Lung (tissue), 12 donors: ENCODE data around the gene UBN2. TPM values are rescaled to one million over a fixed set of nuclear protein-coding genes. Genes with fewer than 3 reads are reported as not detected.
"Not testable (repeated sequence)": the region's sequence is repeated elsewhere in the genome, so short reads cannot be mapped to it uniquely, and the experiment has no call there.

Experiments
- ATAC-seq: fragments of 200-7000 bp; cut with Tn5 transposase; one replicate; pipeline ENCODE4 v1.9.1; 2020; ENCODE audit warnings: moderate number of reproducible peaks; ENCODE audit not compliant: insufficient read depth, low FRiP score
- DNase-seq, 3 donors: peaks; one replicate each; pipeline ENCODE4 v3.0.0-alpha.2; 2013 to 2017
- H3K27ac ChIP-seq, 2 donors: one replicate each; pipeline ENCODE4 v1.5.1; 2013; ENCODE audit warnings: mild to moderate bottlenecking in 2 of 2, moderate library complexity in 2 of 2, control low read depth in 1 of 2, inconsistent platforms in 1 of 2, low read depth in 1 of 2, low read length in 1 of 2
- H3K27me3 ChIP-seq, 3 donors: one replicate each; pipeline ENCODE4 v1.5.1; 2013; ENCODE audit warnings: low read length in 2 of 3; ENCODE audit not compliant: control insufficient read depth in 3 of 3, insufficient read depth in 3 of 3
- H3K36me3 ChIP-seq, 4 donors: one replicate each; pipeline ENCODE4 v1.5.1; 2013; ENCODE audit warnings: low read length in 4 of 4, mild to moderate bottlenecking in 1 of 4, moderate library complexity in 1 of 4; ENCODE audit not compliant: control insufficient read depth in 4 of 4, insufficient read depth in 4 of 4
- H3K4me1 ChIP-seq, 5 donors: one replicate each; pipeline ENCODE4 v1.5.1; 2013; ENCODE audit warnings: low read length in 5 of 5, mild to moderate bottlenecking in 2 of 5, moderate library complexity in 1 of 5; ENCODE audit not compliant: control insufficient read depth in 5 of 5, insufficient read depth in 5 of 5
- H3K4me3 ChIP-seq: one replicate; pipeline ENCODE4 v1.5.1; 2013; ENCODE audit warnings: mild to moderate bottlenecking, control low read depth, moderate library complexity
- H3K9ac ChIP-seq, 2 donors: one replicate each; pipeline ENCODE4 v1.5.1; 2013; ENCODE audit warnings: low read length in 2 of 2, control low read depth in 1 of 2; ENCODE audit not compliant: insufficient read depth in 1 of 2
- H3K9me3 ChIP-seq, 4 donors: one replicate each; pipeline ENCODE4 v1.5.1; 2013; ENCODE audit warnings: low read length in 3 of 4, mild to moderate bottlenecking in 1 of 4, moderate library complexity in 1 of 4; ENCODE audit not compliant: control insufficient read depth in 4 of 4, insufficient read depth in 3 of 4
- CTCF ChIP-seq: IDR thresholded peaks from 2 replicates; pipeline ENCODE4 v1.5.1; 2012; ENCODE audit warnings: mild to moderate bottlenecking; ENCODE audit errors: control extremely low read depth, extremely low read depth
- WGBS, 2 donors: extraction: QIAGEN DNeasy Blood & Tissue Kit; methylation state at CpG; one replicate each; pipeline ENCODE4 v1.1.7; 2013; 5-methylcytosine and 5-hydroxymethylcytosine counted together
- polyA plus RNA-seq, 2 donors: library from polyadenylated mRNA; stranded (reverse); fragments of 200-250 nt; gene quantifications; one replicate each; pipeline ENCODE4 v1.2.1, GENCODE V29; 2013
- total RNA-seq, 2 donors: library from RNA; depleted of rRNA in 1 of 2; stranded (reverse); fragments of >200 nt in 1 of 2; gene quantifications; one replicate each; pipeline ENCODE4 v1.2.1, GENCODE V29; 2014 to 2021
- donor health status: control.
- donor health status: control.
- donor health status: Bipolar disorder and iron deficiency.
- donor health status: healthy.
- donor health status: DM: yes; HTN: yes; CAD: no.

Gene UBN2
- total and polyA plus RNA-seq, 4 donors: 1.7 to 29.8 (median 9.2) TPM

GRCh38 chr7:139212133-139212532 is 18.9 kb upstream of the UBN2 start:
- H3K9me3 ChIP-seq: peaks cover 0 to 2% (median 0%) of the 10 kb centered on the region in 4 donors
- no peak for TF ChIP-seq CTCF
- no peak for DNase-seq
- no peak overlapping the region for H3K4me3 ChIP-seq
- no peaks in the 10 kb centered on the region for H3K27me3 ChIP-seq
- H3K9ac ChIP-seq: no peak overlapping the region
- H3K4me1 ChIP-seq: no peaks in the 10 kb centered on the region
- H3K36me3 ChIP-seq: no peaks in the 10 kb centered on the region
- no peak for ATAC-seq
- WGBS, 2 donors: 93 to 100% methylated on average over 2 of the region's 2 CpGs
- H3K27ac ChIP-seq: no peak overlapping the region

- not testable (repeated sequence) for H3K4me1 ChIP-seq, H3K27ac ChIP-seq, H3K36me3 ChIP-seq, ATAC-seq, H3K27me3 ChIP-seq, DNase-seq, H3K9me3 ChIP-seq, H3K4me3 ChIP-seq, H3K9ac ChIP-seq
- WGBS, 2 donors: 81 to 94% methylated on average over 6 of the region's 6 CpGs
These were observed 17.5 kb upstream of the UBN2 start for GRCh38 chr7:139213489-139213888.

GRCh38 chr7:139218173-139218572 is 12.9 kb upstream of the UBN2 start:
- Histone ChIP-seq H3K9me3 (no peaks in the 10 kb centered on the region), H3K27ac (no peak overlapping the region), H3K4me3 (no peak overlapping the region), H3K4me1 (no peaks in the 10 kb centered on the region), H3K36me3 (no peaks in the 10 kb centered on the region), H3K27me3 (no peaks in the 10 kb centered on the region), H3K9ac (no peak overlapping the region)
- ATAC-seq (no peak), DNase-seq (no peak)
- no peak for TF ChIP-seq CTCF
- WGBS, 2 donors: 59 to 90% methylated on average over 1 of the region's 1 CpG

- 93 to 94% methylated on average over 2 of the region's 2 CpGs for WGBS, 2 donors
- H3K9ac ChIP-seq: no peak overlapping the region
- no peak overlapping the region for H3K4me3 ChIP-seq
- H3K4me1 ChIP-seq: no peaks in the 10 kb centered on the region
- no peak for DNase-seq
- no peaks in the 10 kb centered on the region for H3K27me3 ChIP-seq
- no peak overlapping the region for H3K27ac ChIP-seq
- ATAC-seq: no peak
- no peak for TF ChIP-seq CTCF
- no peaks in the 10 kb centered on the region for H3K36me3 ChIP-seq
- H3K9me3 ChIP-seq: no peaks in the 10 kb centered on the region
These were observed 6.8 kb upstream of the UBN2 start for GRCh38 chr7:139224219-139224618.

GRCh38 chr7:139224836-139225235 is 6.2 kb upstream of the UBN2 start:
- not testable (repeated sequence) for H3K9me3 ChIP-seq, H3K36me3 ChIP-seq, ATAC-seq, H3K27me3 ChIP-seq, H3K9ac ChIP-seq, H3K4me1 ChIP-seq, DNase-seq, H3K27ac ChIP-seq, H3K4me3 ChIP-seq
- WGBS, 2 donors: 95 to 99% methylated on average over 17 to 18 of the region's 18 CpGs

- H3K4me1 ChIP-seq, ATAC-seq, H3K4me3 ChIP-seq, H3K27me3 ChIP-seq, H3K9me3 ChIP-seq, H3K9ac ChIP-seq, DNase-seq, H3K27ac ChIP-seq, H3K36me3 ChIP-seq: not testable (repeated sequence)
- 96 to 97% methylated on average over 53 to 60 of the region's 60 CpGs for WGBS, 2 donors
These were observed 5.5 kb upstream of the UBN2 start for GRCh38 chr7:139225286-139226157.
